ENCODE data around the gene YWHAQ.
"Not testable (repeated sequence)": the region's sequence is repeated elsewhere in the genome, so short reads cannot be mapped to it uniquely, and the experiment has no call there.

Gene YWHAQ

DNA sequence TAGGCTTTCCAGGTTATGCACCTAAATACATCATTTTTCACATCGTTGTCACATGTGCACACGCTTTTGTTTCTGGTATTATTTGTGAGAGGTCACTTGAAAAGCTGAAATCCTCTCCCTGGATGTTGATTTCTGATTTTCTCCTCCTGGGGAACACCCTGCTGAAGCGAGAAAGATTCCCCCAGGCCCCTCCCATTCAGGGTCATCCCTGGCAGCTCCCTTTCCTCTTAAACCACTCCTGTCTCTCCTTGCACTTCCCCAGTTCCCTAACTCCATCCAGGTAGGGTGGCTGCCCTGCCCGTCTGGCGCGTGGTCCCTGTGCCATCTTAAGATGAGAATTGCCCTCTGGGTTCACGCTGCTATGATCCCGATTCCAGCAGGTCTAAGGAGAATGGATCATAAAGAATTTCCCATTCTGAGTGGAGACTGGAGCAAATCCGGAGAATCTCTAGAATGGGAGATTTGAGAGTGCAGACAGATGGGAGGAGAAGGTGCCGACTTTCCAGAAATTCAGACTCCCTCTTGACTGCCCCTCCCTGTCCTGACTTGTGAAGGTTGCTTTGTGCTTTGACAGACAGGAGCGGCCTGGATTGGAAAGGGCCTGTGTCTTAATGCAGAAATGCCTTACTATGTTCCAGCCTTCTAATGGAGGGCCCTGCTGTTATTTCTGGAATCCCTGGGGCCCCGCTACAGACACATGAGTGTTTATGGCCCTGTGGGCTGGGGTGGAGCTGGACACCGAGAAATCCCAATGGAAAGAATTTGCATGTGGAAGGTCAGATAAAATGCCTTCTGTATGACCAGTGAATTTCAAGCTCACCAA lies 1.3 kb upstream of the YWHAQ start:
- Histone ChIP-seq H3K4me3 (0 out of 2 replicates have a peak overlapping the region, but pooled peaks have one; percentile 85), H3K9ac (ENCODE audit: insufficient read length) (no peak overlapping the region), H3K36me3 (ENCODE audit: insufficient read depth, low read length) (peaks cover 27% of the 10 kb centered on the region), H3K9me3 (ENCODE audit: low read depth, low read length) (no peaks in the 10 kb centered on the region), H3K27ac (no peak overlapping the region)
- no peak for DNase-seq (ENCODE audit: low read depth, low spot score)
- TF ChIP-seq EZH2 (IDR thresholded peaks at IDR 0.05): no peak

DNA sequence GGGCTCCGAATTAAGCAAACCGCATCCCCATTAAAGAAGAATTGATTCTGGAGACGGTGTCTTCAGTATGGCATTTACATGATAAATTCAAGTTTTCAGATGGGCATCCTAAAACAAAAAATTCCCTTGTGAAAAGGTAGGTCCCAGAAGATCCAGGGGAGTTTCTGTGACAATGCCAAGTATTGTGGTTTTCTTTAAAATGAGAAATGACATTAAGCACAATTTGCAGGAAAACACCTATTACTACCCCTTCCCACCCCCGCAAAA lies 689 bp upstream of the YWHAQ start:
- no peak for DNase-seq (ENCODE audit: low read depth, low spot score)
- H3K27ac ChIP-seq: no peak overlapping the region
- H3K9me3 ChIP-seq (ENCODE audit: low read depth, low read length): no peaks in the 10 kb centered on the region
- H3K4me3 ChIP-seq: peak overlapping the region; percentile 85
- no peak for TF ChIP-seq FOXP2 (optimal IDR thresholded peaks at IDR 0.05; ENCODE audit: control extremely low read depth, extremely low read length, insufficient read depth)
- TF ChIP-seq POLR2AphosphoS5 (IDR thresholded peaks at IDR 0.05; ENCODE audit: borderline replicate concordance, low read depth, low read length): no peak
- no peak for TF ChIP-seq EZH2 (IDR thresholded peaks at IDR 0.05)
- peaks cover 33% of the 10 kb centered on the region for H3K36me3 ChIP-seq (ENCODE audit: insufficient read depth, low read length)
- no peak overlapping the region for H3K9ac ChIP-seq (ENCODE audit: insufficient read length)

DNA sequence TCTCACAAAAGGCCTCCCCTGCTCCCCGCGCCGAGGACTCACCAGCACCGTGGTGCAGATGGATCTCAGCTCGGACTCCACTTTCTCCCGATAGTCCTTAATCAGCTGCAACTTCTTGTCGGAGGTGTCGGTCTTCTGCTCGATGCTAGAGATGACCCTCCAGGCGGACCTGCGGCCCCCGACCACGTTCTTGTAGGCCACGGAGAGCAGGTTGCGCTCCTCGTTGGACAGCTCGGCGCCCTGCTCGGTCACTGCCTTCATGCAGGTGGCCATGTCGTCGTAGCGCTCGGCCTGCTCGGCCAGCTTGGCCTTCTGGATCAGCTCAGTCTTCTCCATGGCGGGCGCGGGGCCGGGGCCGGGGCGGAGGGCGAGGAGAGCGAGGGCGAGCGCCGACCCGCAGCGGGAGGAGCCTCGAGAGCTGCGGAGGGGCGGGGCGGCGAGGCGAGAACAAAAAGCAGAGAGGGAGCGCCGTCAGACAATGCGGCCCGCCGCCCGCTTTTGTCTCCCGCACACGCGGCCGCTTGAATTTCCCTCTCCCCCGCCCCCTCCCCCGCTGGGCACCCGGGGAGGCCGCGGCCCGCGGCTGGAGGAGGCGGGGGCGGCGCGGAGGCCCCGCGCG lies 571 bp downstream of the YWHAQ start:
- TF ChIP-seq EZH2 (IDR thresholded peaks at IDR 0.05) (no peak), FOXP2 (optimal IDR thresholded peaks at IDR 0.05; ENCODE audit: control extremely low read depth, extremely low read length, insufficient read depth) (no peak), POLR2AphosphoS5 (IDR thresholded peaks at IDR 0.05; ENCODE audit: borderline replicate concordance, low read depth, low read length) (no peak)
- peak overlapping the region; percentile 90 for H3K9ac ChIP-seq (ENCODE audit: insufficient read length)
- peaks cover 45% of the 10 kb centered on the region for H3K36me3 ChIP-seq (ENCODE audit: insufficient read depth, low read length)
- H3K27ac ChIP-seq: peak overlapping the region; percentile 86
- no peak for DNase-seq (ENCODE audit: low read depth, low spot score)
- H3K9me3 ChIP-seq (ENCODE audit: low read depth, low read length): no peaks in the 10 kb centered on the region
- peak overlapping the region; percentile 85 for H3K4me3 ChIP-seq

DNA sequence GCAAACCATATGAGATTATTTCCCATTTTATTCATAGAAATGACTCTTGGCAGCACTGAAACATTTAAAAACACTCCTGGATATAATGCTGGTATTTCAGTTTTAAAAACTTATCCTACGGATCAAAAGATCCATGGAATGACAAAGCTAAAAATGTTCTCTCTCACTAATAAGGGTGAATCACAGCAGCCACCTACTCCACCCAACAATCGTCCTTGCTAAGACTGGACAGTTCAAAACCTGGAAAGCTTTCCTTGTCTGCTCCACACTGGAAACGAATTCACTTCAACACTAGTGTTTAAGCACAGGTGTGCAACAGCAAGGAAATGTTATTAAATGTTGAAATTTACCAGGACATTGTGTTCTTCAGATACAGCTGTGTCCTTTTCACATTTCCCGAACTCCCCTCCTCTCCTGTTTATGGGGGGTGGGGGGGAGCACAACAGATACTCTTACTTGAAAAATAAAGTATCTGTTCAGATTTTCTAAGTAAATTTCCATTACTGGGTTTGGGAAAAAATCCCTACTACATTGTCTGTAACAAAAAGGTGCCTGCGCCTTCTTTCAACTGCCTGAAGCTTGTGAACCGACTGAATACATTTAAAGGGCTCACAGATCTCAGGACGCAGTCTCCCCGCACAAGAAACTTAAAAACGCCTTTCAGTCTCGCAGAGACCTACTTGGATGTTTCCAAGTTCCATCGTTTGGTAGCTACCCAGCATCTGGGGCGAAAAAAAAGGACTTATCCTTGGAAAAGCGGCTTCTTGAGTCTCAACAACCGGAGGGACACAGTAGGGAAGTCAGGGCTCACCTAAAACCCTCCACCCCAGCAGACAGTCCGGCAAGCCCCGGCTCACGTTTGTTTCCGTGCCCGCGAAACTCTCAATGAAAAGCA lies 1.3 kb downstream of the YWHAQ start:
- H3K4me3 ChIP-seq: peak overlapping the region; percentile 85
- no peak for DNase-seq (ENCODE audit: low read depth, low spot score)
- H3K36me3 ChIP-seq (ENCODE audit: insufficient read depth, low read length): peaks cover 53% of the 10 kb centered on the region
- H3K27ac ChIP-seq: peak overlapping the region; percentile 86
- TF ChIP-seq FOXP2 (optimal IDR thresholded peaks at IDR 0.05; ENCODE audit: control extremely low read depth, extremely low read length, insufficient read depth): no peak
- no peak for TF ChIP-seq POLR2AphosphoS5 (IDR thresholded peaks at IDR 0.05; ENCODE audit: borderline replicate concordance, low read depth, low read length)
- TF ChIP-seq EZH2 (IDR thresholded peaks at IDR 0.05): no peak
- no peaks in the 10 kb centered on the region for H3K9me3 ChIP-seq (ENCODE audit: low read depth, low read length)
- H3K9ac ChIP-seq (ENCODE audit: insufficient read length): peak overlapping the region; percentile 90

DNA sequence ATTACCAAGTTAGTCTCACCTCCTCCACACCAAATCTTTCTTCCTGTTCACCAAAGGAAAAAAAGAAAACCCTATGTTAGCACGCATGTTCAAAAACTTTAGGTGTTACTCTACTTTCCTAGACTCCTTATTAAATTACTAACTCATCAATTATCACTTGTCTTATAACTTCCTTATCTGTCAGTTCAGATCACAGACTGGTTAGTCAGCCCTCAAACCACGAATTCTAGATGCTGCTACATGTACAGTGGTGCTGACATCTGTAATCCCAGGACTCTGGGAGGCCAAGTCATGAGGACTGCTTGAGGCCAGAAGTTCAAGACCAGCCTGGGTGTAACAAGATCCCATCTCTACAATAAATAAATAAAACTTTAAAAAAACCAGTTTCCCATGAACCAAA lies 3.5 kb downstream of the YWHAQ start:
- no peak for DNase-seq (ENCODE audit: low read depth, low spot score)
- Histone ChIP-seq H3K4me3 (peak overlapping the region; percentile 85; the same call in 1 of the 2 replicates), H3K36me3 (ENCODE audit: insufficient read depth, low read length) (peaks cover 73% of the 10 kb centered on the region), H3K27ac (0 out of 2 replicates have a peak overlapping the region, but pooled peaks have one; percentile 20), H3K9ac (ENCODE audit: insufficient read length) (no peak overlapping the region), H3K9me3 (ENCODE audit: low read depth, low read length) (no peaks in the 10 kb centered on the region)
- no peak for TF ChIP-seq POLR2AphosphoS5 (IDR thresholded peaks at IDR 0.05; ENCODE audit: borderline replicate concordance, low read depth, low read length)
- TF ChIP-seq FOXP2 (optimal IDR thresholded peaks at IDR 0.05; ENCODE audit: control extremely low read depth, extremely low read length, insufficient read depth): no peak
- no peak for TF ChIP-seq EZH2 (IDR thresholded peaks at IDR 0.05)

DNA sequence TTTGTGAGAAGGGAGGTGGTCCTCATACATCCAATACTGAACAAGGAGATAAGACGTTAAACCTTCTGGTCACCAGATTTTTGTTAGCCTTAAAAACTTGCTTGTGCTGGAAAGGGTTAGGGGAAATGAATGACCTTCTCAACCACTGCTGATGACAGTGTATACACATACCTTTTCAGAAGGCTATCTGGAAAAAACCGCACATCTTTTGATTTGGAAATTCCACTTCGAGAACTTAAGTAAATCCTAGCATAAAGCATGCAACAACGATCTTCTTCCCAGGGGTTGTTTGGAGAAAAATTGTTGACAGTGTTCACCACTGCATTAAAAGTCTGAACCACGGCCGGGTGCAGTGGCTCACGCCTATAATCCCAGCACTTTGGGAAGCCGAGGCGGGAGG lies 7.6 kb downstream of the YWHAQ start:
- Histone ChIP-seq H3K36me3 (ENCODE audit: insufficient read depth, low read length) (peaks cover 95% of the 10 kb centered on the region), H3K9me3 (ENCODE audit: low read depth, low read length) (no peaks in the 10 kb centered on the region), H3K27ac (no peak overlapping the region), H3K9ac (ENCODE audit: insufficient read length) (no peak overlapping the region), H3K4me3 (no peak overlapping the region)
- no peak for DNase-seq (ENCODE audit: low read depth, low spot score)
- TF ChIP-seq EZH2 (IDR thresholded peaks at IDR 0.05) (no peak), POLR2AphosphoS5 (IDR thresholded peaks at IDR 0.05; ENCODE audit: borderline replicate concordance, low read depth, low read length) (no peak), FOXP2 (optimal IDR thresholded peaks at IDR 0.05; ENCODE audit: control extremely low read depth, extremely low read length, insufficient read depth) (no peak)

DNA sequence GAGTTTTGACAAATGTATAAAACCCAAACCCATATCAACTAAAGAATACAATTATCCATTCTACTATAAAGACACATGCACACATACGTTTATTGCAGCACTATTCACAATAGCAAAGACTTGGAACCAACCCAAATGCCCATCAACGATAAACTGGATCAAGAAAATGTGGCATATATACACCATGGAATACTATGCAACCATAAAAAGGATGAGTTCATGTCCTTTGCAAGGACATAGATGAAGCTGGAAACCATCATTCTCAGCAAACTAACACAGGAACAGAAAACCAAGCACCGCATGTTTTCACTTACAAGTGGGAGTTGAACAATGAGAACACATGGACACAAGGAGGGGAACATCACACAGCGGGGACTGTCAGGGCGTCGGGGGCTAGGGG lies 9.1 kb downstream of the YWHAQ start:
- H3K36me3 ChIP-seq (ENCODE audit: insufficient read depth, low read length): peaks cover 91% of the 10 kb centered on the region
- not testable (repeated sequence) for H3K4me3 ChIP-seq; H3K27ac ChIP-seq; H3K9ac ChIP-seq (ENCODE audit: insufficient read length); DNase-seq (ENCODE audit: low read depth, low spot score); H3K9me3 ChIP-seq (ENCODE audit: low read depth, low read length)

DNA sequence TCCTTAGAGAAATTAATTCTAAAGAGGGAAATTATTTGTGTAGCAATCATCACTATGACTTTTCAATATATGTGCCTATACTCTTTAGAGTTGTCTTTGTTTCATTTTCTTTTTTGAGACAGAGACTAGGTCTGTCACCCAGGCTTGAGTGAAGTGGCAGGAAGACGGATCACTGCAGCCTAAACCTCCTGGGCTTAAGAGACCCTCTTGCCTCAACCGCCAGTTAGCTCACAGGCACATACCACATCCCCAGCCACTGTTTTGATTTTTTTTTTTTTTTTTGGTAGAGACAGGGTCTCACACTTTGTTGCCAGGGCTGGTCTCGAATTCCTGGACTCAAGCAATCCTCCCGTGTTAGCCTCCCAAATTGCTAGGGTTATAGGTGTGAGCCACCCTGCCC lies 12.4 kb downstream of the YWHAQ start:
- Histone ChIP-seq H3K36me3 (ENCODE audit: insufficient read depth, low read length) (peaks cover 75% of the 10 kb centered on the region), H3K9ac (ENCODE audit: insufficient read length) (no peak overlapping the region), H3K9me3 (ENCODE audit: low read depth, low read length) (no peaks in the 10 kb centered on the region), H3K27ac (peak overlapping the region; percentile 26; the same call in 1 of the 2 replicates), H3K4me3 (no peak overlapping the region)
- TF ChIP-seq EZH2 (IDR thresholded peaks at IDR 0.05): no peak
- TF ChIP-seq POLR2AphosphoS5 (IDR thresholded peaks at IDR 0.05; ENCODE audit: borderline replicate concordance, low read depth, low read length): no peak
- no peak for DNase-seq (ENCODE audit: low read depth, low spot score)

Measured in SK-N-MC (cell line).